Activated effector memory CD4-positive, alpha-beta T cell treated with anti-CD3 and anti-CD28 coated beads, Interleukin-2, amount 50 U/mL, for 16 hours (primary cell): ENCODE measurements around the gene AAR2.
A peak's percentile ranks its signal among the peaks of the same experiment; 100 is the strongest.

Experiments
- DNase-seq: peaks from one replicate; pipeline ENCODE4 v3.0.0-alpha.2; 2020

The AAR2 gene

DNA sequence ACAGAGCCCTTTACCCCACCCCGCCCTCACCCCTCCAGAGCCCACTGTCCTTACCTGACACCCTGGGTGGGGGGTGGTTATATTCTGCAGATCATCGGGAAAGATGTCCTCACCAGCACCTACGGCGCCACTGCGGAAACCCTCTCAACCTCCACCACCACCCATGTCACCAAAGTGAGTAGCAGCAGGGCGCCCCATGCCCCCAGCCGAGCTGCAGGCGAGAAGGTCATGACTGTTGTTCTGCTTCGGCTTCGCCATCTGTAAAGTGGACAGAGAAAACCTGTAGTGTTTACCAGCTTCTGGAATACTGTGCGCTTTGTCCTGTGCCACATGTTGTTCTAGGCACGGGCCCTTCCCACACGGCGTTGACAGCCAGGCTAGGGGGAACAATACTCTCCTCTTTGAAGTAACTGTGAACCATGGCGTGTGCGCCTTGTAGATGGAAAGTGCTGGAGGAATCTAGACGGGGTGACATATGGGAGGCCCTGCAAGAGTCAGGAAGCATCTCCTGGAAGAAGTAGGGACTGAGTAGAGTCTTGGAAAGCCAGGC, 16.5 kb upstream of the AAR2 start:
- DNase-seq, result no peak

- DNase-seq, result no peak
Measured at GRCh38 chr20:36225666-36226065, 10.6 kb upstream of the AAR2 start.

DNA sequence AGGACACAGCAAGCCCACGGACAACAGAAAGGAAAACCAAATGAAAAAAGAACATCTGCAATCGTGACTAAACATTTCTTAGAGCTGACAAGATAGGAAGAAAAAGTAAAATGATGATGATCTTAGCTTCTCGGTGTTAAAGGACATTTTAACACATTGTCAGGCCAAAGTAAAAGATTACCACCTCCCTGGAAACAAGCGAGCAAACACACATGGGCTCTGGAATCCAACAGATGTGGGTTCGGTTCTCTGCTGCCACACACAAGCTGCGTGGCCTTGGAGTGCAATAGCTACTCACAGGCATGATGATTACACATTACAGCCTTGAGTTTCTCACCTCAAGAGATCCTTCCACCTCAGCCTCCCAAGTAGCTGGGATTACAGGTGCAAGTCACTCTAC, 7.5 kb upstream of the AAR2 start:
- no peak for DNase-seq

DNA sequence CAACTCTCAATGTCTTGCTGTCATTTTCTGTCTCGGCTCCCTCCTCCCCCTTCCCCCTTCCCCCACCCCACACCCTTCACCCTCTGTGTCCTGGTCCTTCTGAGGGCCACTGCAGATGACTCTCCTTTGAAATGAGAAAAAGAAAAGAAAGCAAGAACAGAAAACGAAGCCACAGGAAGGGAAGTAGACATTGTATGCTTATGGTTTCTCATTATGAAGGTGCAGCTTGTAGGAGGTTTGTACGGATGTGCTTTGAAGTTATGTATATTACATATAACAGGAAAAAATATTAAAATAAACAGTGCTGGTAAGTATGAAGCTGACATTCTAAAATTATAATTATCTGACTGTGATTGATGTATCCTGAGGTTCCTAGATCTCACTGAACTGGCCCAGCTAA, 6.3 kb upstream of the AAR2 start:
- DNase-seq, result peak; percentile 10

DNA sequence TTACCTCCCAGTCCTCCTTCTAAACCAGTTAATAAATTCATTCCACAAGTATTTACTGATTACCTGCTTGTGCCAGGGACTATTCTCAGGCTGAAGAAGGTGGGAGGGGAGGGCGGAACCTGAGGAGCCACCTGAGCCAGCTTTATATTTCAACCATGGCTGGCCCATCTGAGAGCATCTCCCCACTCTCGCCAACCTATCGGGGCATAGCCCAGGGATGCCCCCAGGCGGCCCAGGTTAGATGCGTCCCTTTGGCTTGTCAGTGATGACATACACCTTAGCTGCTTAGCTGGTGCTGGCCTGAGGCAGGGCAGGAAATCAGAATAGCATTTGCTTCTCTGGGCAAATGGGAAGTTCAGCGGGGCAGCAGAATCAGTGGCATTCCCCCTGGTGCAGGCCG, 4.9 kb upstream of the AAR2 start:
- DNase-seq, result no peak

DNA sequence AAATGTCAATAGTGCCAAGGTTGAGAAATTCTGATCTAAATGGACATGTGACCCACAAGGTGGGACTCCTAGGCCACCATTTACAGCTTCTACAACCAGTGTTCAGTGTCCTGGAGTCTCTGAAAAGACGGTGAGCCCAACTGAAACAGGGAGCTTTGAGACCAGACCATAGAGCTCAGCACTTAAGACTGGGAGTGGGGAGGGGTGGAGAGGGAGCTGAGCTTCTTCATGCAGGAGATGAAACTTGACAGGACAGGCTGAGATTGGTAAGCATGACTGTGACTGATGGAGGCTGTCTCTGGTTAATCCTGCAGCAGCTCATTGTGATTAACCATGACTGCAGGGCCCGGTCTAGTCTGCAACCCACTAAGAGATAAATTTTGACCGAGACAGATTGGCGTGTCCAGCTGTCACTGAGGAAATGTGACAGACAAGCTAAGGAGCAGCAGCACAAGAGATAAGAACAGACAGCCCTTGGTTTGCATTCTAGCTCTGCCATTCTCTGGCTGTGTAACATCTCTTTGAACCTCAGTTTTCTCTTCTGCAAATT, 1.4 kb upstream of the AAR2 start:
- DNase-seq, result no peak

DNA sequence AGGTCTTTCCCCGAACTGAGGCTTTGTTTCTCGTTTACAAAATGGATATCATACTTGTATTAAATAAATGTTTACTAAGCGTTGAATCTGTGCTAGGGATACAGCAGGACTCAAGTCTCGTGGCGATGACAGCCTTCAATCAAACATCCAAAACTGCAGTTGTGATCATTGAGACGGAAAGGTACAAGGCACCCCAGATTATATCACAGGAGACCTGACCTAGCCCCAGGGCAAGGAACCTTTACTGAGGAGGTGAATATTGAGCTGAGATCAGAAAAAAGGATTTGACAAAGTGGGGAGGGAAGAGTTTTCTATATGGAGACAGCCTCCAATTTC, 476 bp downstream of the AAR2 start:
- DNase-seq, result no peak

- no peak for DNase-seq
Measured at GRCh38 chr20:36237477-36237876, 1.2 kb downstream of the AAR2 start.

- DNase-seq, result no peak
Measured at GRCh38 chr20:36238153-36238552, 1.9 kb downstream of the AAR2 start.

DNA sequence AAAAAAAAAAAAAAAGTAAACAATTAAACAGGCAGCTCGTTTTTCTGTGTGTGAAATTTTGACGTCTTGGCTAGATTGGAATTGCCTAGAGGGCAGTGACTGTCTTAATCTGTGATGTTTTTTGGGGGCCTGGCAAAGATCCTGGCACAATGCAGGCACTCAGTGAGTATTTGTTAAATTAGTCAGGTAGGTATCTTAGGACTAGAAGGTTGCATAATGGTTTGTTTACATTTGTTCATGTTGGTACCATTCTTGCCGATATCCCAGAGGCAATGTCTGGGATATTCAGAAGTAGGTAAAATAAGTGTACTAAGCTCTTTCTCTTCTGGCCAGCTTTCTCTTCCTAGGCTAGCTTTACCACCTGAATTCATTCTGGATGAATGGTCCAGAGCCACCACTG, 2.5 kb downstream of the AAR2 start:
- no peak for DNase-seq

- no peak for DNase-seq
Measured at GRCh38 chr20:36240076-36240475, 3.8 kb downstream of the AAR2 start.

DNA sequence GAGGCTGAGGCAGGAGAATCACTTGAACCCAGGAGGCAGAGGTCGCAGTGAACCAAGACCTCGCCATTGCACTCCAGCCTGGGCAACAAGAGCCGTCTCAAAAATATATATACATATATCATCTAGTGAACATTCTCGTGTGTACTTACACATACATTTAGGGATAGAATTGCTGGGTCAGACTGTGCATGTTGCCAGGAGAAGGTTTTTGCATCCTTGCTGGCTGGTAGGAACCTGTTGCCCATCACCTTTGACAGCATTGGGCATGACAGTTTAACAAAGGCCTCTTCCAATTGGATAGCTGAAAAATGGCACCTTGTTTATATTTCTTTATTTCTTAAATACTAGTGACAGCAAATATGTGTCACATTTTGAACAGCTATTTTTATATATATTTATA, 5.4 kb downstream of the AAR2 start:
- no peak for DNase-seq

DNA sequence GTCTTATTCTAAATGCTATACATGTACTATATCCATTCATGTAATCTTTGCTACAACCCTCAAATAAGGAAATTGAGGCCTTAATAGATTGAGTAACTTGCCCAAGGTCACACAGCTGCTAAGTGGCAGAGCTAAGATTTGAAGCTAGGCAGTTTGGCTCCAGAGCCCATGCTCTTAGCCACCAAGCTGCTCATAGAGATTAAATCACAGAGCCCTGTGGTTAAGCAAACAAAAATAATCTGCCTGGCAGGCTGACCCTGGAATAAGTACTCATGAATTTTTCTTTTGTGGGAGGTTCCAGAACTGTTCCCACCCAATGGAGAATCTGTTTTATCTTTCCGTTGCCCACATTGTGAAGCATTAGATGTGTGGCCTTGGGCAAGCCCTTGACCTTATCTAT, 7.4 kb downstream of the AAR2 start:
- DNase-seq, result no peak

GRCh38 chr20:36246401-36246800, 10.1 kb downstream of the AAR2 start:
- DNase-seq, result no peak

GRCh38 chr20:36248836-36249235, 12.6 kb downstream of the AAR2 start:
- DNase-seq, result no peak

GRCh38 chr20:36249450-36249849, 13.2 kb downstream of the AAR2 start:
- DNase-seq, result no peak

DNA sequence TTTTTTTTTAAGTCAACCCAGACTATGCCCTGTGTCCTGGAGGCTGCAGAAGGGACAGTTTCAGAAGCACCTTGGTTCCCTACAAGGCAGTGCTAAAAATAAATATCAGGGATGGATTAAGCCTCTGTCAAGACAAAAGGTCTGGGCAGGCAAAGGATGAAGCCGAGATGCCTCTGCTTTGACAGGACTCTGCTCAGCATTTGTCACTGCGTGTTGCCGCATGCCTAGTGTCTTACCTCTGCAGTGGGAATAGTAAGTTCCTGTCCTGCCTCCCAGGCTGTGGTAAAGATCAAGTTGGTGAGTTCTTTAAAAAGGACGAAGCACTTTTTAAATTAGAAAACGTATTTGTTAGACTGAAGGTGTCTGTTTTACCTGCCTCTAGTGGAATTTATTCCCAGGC, 15.1 kb downstream of the AAR2 start:
- no peak for DNase-seq

DNA sequence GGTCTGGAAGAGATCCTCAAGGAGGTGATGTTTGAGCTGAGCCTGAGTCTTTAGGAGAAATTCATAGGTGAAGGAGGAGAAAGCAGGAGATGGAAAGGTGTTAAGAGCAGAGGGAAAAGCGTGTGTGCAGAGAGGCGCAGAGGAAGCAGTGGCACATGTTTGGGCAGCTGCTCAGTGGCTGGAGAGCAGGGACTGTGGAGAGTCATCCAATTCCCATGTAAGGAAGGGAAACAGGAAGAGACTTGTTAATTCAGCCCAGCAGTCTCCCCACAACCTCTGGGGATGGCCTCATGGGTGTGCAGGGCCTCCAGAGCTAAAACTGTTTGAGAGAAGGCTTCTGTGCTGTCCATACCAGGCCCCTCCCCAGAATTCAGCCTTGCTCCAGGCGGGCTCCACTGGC, 16.2 kb downstream of the AAR2 start:
- DNase-seq, result no peak

DNA sequence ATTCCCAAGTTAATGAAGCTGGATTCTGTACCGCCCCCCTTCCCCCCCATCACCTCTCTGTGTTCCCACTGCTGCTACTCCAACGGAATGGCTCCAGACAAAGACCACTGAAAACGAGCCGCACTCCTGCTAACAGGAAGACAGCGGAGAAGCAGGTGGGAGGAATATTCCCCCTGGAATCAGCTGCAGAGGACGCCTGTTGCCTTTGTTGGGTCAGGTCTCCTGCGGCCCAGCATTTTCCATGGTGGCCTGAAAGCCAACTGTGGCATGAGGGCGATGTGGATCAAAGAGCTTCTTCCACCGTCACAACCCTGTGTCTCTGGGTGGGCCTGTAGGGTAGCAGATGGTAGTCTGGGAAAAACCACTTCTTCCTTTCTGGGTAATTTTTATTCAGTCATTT, 16.8 kb downstream of the AAR2 start:
- DNase-seq, result peak; percentile 24

- no peak for DNase-seq
Measured at GRCh38 chr20:36254076-36254475, 17.8 kb downstream of the AAR2 start.

GRCh38 chr20:36255445-36255844, 19.2 kb downstream of the AAR2 start:
- peak; percentile 45 for DNase-seq

DNA sequence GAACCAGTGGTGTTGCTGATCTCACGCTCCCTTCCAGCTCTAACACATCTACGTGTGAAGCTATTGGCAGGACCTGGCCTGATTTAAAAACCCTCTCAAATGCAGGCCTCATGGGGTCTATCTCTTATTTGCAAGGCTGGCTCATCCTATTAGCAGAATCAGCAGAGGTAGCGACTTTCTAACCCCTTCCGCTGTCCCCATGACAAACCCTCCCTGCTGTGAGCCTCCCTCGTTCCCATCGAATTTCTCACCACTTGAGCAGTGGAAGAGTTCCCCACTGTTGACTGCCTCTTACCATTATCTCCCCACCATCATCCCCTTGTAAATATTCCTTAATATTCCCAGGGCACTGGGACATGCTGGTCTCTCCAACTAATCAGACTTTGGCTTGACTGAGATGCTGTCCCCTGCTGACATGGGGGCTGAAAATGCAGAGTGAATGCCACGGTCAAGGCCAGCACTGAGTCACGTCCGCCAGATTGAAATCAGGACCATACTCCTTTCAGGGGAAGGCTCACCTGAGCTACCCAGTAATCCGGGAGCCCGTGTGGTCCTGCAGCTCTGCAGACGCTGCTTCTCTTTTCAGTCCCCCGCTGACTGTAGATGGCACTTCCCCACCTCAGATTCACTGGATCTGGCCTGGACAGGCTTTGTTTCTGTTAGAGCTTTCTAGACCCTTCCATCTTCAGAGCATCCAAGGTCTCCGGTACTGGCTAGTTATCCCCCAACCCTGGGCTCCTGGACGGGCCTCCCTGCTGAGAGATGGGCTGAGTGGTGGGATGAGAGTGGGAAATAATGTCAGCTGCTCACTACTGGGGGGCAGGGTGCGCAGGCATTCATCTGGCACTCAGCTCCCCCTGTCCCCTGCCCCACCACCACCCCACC, 23.1 kb downstream of the AAR2 start:
- DNase-seq, result no peak

GRCh38 chr20:36260316-36260715, 24.0 kb downstream of the AAR2 start:
- no peak for DNase-seq

DNA sequence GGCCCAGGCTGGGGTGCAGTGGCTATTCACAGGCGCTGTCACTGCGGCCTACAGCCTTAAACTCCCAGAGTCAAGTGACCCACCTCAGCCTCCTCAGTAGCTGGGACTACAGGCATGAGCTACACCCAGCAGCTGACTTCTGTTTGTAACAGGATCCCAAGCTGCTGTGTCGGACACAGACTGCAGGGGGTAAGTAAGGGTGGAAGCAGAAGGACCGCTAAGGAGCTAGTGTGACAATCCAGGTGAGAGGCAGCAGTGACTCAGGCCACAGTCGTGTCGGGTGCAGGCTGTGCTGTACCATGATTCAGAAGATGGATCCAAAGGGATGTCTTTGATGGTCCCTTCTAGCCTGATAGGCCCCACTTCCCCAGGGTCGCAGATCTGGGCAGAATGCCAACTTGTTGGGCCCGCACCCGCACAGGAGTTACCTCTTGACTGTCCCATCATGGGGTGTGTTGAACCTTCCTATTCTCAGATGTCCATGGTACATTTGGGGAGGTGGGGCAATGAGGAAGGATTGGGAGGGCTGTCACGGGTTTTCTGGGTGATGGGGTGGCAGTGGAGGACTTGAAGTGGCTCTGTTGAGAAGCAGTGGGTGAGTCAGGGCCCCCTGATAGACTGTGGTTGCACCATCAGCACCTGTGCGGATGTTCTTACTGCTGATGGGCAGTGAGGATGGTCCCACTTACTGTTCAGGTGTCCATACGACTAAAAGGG, 25.3 kb downstream of the AAR2 start:
- no peak for DNase-seq
